Measurements from ENCODE around the gene KCNH8. TPM values are rescaled to one million over a fixed set of nuclear protein-coding genes. Genes with fewer than 3 reads are reported as not detected.

The KCNH8 gene
- total RNA-seq, 1 experiment from 2014 or later: 0.12 TPM

DNA sequence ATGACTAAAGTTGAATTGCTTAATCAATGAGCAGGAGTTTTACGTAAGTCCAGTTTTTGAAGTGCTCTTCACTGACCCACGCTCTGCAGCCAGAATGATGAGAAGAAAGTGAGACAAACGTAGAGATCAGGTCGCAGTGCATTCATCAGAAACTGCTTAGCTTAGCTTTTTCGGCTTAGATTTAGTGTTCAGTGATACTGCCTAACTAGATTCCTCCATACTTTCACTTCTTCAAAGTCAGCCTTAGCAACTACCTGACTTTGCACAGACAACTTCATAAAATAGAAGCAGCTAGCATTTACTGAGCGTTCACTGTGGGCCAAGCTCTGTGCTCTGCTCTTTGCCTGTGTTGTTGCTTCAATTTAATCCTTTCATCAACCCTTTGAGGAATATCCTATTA is 116.1 kb downstream of the KCNH8 start:
- Histone ChIP-seq H3K4me3 (replicated peaks in 1 of 2; ENCODE audit: low read depth in 1 of 2, low read length in 2 of 2) (no peak overlapping the region), H3K27me3 (ENCODE audit: insufficient read depth, low read length) (no peaks in the 10 kb centered on the region), H3K27ac (ENCODE audit: low read depth, low read length) (no peak overlapping the region), H3K4me1 (ENCODE audit: control insufficient read depth in 1 of 2, insufficient read depth in 2 of 2, low read length in 2 of 2) (no peaks in the 10 kb centered on the region), H3K79me2 (ENCODE audit: insufficient read depth, low read length) (no peaks in the 10 kb centered on the region), H3K9ac (ENCODE audit: low read length) (no peak overlapping the region), H3K9me3 (ENCODE audit: control insufficient read depth in 1 of 2, insufficient read depth in 1 of 2, low read depth in 1 of 2, low read length in 2 of 2) (peaks cover 0 to 3% of the 10 kb centered on the region in 2 experiments; a peak in 2 of 4 replicates), H3K36me3 (ENCODE audit: control insufficient read depth in 1 of 2, insufficient read depth in 2 of 2, low read length in 2 of 2) (no peaks in the 10 kb centered on the region), H2AFZ (ENCODE audit: low read depth, low read length, poor library complexity, severe bottlenecking) (no peak overlapping the region), H4K20me1 (ENCODE audit: insufficient read depth) (no peaks in the 10 kb centered on the region), H3K9me2 (ENCODE audit: insufficient read depth) (no peaks in the 10 kb centered on the region), H3K4me2 (ENCODE audit: low read length) (no peak overlapping the region)
- TF ChIP-seq EZH2 (IDR thresholded peaks at IDR 0.05): no peak
- no peak for TF ChIP-seq EGR1 (IDR thresholded peaks at IDR 0.05; ENCODE audit: low read depth)
- TF ChIP-seq, protein P1, sequence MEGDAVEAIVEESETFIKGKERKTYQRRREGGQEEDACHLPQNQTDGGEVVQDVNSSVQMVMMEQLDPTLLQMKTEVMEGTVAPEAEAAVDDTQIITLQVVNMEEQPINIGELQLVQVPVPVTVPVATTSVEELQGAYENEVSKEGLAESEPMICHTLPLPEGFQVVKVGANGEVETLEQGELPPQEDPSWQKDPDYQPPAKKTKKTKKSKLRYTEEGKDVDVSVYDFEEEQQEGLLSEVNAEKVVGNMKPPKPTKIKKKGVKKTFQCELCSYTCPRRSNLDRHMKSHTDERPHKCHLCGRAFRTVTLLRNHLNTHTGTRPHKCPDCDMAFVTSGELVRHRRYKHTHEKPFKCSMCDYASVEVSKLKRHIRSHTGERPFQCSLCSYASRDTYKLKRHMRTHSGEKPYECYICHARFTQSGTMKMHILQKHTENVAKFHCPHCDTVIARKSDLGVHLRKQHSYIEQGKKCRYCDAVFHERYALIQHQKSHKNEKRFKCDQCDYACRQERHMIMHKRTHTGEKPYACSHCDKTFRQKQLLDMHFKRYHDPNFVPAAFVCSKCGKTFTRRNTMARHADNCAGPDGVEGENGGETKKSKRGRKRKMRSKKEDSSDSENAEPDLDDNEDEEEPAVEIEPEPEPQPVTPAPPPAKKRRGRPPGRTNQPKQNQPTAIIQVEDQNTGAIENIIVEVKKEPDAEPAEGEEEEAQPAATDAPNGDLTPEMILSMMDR (IDR thresholded peaks at IDR 0.05 in 2 of 3, conservative IDR thresholded peaks at IDR 0.05 in 1 of 3; ENCODE audit: borderline replicate concordance in 1 of 3, insufficient read depth in 1 of 3, low read depth in 2 of 3, low read length in 2 of 3): no peak
- POLR2A ChIA-PET: no interaction called here
- intact Hi-C loops (cut with micrococcal nuclease): no loop called here
- CTCF ChIA-PET: no interaction called here
- ATAC-seq: no peak
- no TSS peak for BruUV-seq (replicated peaks)
- RAD21 ChIA-PET (ENCODE audit: low non-redundant PET in 1 of 2, low total read pairs in 2 of 2, uncharacterized antibody in 2 of 2, unreplicated experiment in 2 of 2): no interaction called here
- no peak for DNase-seq (ENCODE audit: low read depth, low spot score)

GRCh38 chr3:19267040-19267439 is 118.7 kb downstream of the KCNH8 start:
- no peaks in the 10 kb centered on the region for H3K79me2 ChIP-seq (ENCODE audit: insufficient read depth, low read length)
- CTCF ChIA-PET: no interaction called here
- POLR2A ChIA-PET: no interaction called here
- no peaks in the 10 kb centered on the region for H3K27me3 ChIP-seq (ENCODE audit: insufficient read depth, low read length)
- no peak overlapping the region for H3K27ac ChIP-seq (ENCODE audit: low read depth, low read length)
- no TSS peak for BruUV-seq (replicated peaks)
- H3K4me2 ChIP-seq (ENCODE audit: low read length): no peak overlapping the region
- intact Hi-C loops (cut with micrococcal nuclease): no loop called here
- RAD21 ChIA-PET (ENCODE audit: low non-redundant PET in 1 of 2, low total read pairs in 2 of 2, uncharacterized antibody in 2 of 2, unreplicated experiment in 2 of 2): no interaction called here
- DNase-seq (ENCODE audit: low read depth, low spot score) (no peak), ATAC-seq (no peak)
- no peaks in the 10 kb centered on the region for H3K36me3 ChIP-seq (ENCODE audit: control insufficient read depth in 1 of 2, insufficient read depth in 2 of 2, low read length in 2 of 2)
- no peaks in the 10 kb centered on the region for H4K20me1 ChIP-seq (ENCODE audit: insufficient read depth)
- H2AFZ ChIP-seq (ENCODE audit: low read depth, low read length, poor library complexity, severe bottlenecking): no peak overlapping the region
- H3K9me2 ChIP-seq (ENCODE audit: insufficient read depth): no peaks in the 10 kb centered on the region
- H3K4me3 ChIP-seq (replicated peaks in 1 of 2; ENCODE audit: low read depth in 1 of 2, low read length in 2 of 2): no peak overlapping the region
- TF ChIP-seq, protein P2, sequence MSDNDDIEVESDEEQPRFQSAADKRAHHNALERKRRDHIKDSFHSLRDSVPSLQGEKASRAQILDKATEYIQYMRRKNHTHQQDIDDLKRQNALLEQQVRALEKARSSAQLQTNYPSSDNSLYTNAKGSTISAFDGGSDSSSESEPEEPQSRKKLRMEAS (IDR thresholded peaks at IDR 0.05): no peak
- no peak for TF ChIP-seq EZH2phosphoT487 (IDR thresholded peaks at IDR 0.05; ENCODE audit: borderline replicate concordance)
- no peak for TF ChIP-seq RAD21 (IDR thresholded peaks at IDR 0.05; ENCODE audit: low read depth)
- TF ChIP-seq POLR2AphosphoS5 (IDR thresholded peaks at IDR 0.05; ENCODE audit: low read depth, low read length): no peak
- no peak for TF ChIP-seq CBX3 (IDR thresholded peaks at IDR 0.05; ENCODE audit: low read depth)
- no peak for TF ChIP-seq ZFX (IDR thresholded peaks at IDR 0.05)
- peaks cover 0 to 10% of the 10 kb centered on the region in 2 experiments; a peak in 2 of 4 replicates for H3K9me3 ChIP-seq (ENCODE audit: control insufficient read depth in 1 of 2, insufficient read depth in 1 of 2, low read depth in 1 of 2, low read length in 2 of 2)
- no peaks in the 10 kb centered on the region for H3K4me1 ChIP-seq (ENCODE audit: control insufficient read depth in 1 of 2, insufficient read depth in 2 of 2, low read length in 2 of 2)
- no peak overlapping the region for H3K9ac ChIP-seq (ENCODE audit: low read length)

Data from HCT116 (cell line).